ENCODE data around the gene SLC25A23. TPM values are rescaled to one million over a fixed set of nuclear protein-coding genes. Genes with fewer than 3 reads are reported as not detected.

SLC25A23 gene
- total and polyA plus RNA-seq, 9 of the 15 experiments (the other 6 are each of a cell fraction or from before 2014, with no cell fraction given), result 6.1 to 72.0 (median 26.6) TPM

DNA sequence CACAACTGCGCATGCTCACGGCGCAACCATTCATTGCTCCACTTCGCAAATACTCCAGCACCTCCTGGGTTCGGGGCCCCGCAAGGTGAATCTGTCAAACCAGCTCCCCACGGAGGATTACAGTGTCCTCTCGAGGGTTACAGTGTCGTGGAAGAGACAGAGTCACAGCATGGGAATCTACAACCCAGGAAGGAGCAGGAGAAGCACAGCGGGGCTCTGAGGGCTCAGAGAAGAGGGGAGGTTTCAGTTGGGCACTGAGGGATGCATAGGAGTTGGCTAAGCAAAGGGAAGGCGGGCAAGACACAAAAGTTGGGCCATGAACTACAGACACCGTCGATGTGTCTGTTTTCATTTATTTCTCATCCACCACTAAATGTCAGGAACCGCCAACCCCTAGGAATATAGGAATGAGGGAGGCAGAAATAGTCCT, 65.6 kb downstream of the SLC25A23 start (continued):
- TF ChIP-seq, protein P1, sequence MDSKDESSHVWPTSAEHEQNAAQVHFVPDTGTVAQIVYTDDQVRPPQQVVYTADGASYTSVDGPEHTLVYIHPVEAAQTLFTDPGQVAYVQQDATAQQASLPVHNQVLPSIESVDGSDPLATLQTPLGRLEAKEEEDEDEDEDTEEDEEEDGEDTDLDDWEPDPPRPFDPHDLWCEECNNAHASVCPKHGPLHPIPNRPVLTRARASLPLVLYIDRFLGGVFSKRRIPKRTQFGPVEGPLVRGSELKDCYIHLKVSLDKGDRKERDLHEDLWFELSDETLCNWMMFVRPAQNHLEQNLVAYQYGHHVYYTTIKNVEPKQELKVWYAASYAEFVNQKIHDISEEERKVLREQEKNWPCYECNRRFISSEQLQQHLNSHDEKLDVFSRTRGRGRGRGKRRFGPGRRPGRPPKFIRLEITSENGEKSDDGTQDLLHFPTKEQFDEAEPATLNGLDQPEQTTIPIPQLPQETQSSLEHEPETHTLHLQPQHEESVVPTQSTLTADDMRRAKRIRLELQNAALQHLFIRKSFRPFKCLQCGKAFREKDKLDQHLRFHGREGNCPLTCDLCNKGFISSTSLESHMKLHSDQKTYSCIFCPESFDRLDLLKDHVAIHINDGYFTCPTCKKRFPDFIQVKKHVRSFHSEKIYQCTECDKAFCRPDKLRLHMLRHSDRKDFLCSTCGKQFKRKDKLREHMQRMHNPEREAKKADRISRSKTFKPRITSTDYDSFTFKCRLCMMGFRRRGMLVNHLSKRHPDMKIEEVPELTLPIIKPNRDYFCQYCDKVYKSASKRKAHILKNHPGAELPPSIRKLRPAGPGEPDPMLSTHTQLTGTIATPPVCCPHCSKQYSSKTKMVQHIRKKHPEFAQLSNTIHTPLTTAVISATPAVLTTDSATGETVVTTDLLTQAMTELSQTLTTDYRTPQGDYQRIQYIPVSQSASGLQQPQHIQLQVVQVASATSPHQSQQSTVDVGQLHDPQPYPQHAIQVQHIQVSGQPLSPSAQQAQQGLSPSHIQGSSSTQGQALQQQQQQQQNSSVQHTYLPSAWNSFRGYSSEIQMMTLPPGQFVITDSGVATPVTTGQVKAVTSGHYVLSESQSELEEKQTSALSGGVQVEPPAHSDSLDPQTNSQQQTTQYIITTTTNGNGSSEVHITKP (IDR thresholded peaks at IDR 0.05; ENCODE audit: partially characterized antibody), result peak; percentile 3
- TF ChIP-seq ETS2 (tag; IDR thresholded peaks at IDR 0.05; ENCODE audit: borderline replicate concordance, poor library complexity, severe bottlenecking) (no peak), ZKSCAN3 (CRISPR knock-in tag; IDR thresholded peaks at IDR 0.05) (no peak), MEIS2 (IDR thresholded peaks at IDR 0.05; ENCODE audit: partially characterized antibody) (peak; percentile 17)
- TF ChIP-seq, protein P2, sequence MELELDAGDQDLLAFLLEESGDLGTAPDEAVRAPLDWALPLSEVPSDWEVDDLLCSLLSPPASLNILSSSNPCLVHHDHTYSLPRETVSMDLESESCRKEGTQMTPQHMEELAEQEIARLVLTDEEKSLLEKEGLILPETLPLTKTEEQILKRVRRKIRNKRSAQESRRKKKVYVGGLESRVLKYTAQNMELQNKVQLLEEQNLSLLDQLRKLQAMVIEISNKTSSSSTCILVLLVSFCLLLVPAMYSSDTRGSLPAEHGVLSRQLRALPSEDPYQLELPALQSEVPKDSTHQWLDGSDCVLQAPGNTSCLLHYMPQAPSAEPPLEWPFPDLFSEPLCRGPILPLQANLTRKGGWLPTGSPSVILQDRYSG (tag; conservative IDR thresholded peaks at IDR 0.05; ENCODE audit: low read depth), result no peak
- TF ChIP-seq, protein P3, sequence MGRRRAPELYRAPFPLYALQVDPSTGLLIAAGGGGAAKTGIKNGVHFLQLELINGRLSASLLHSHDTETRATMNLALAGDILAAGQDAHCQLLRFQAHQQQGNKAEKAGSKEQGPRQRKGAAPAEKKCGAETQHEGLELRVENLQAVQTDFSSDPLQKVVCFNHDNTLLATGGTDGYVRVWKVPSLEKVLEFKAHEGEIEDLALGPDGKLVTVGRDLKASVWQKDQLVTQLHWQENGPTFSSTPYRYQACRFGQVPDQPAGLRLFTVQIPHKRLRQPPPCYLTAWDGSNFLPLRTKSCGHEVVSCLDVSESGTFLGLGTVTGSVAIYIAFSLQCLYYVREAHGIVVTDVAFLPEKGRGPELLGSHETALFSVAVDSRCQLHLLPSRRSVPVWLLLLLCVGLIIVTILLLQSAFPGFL (CRISPR knock-in tag; IDR thresholded peaks at IDR 0.05), result 0 out of 2 replicates have a peak, but pooled peaks have one; percentile 1
- TF ChIP-seq, protein P4, sequence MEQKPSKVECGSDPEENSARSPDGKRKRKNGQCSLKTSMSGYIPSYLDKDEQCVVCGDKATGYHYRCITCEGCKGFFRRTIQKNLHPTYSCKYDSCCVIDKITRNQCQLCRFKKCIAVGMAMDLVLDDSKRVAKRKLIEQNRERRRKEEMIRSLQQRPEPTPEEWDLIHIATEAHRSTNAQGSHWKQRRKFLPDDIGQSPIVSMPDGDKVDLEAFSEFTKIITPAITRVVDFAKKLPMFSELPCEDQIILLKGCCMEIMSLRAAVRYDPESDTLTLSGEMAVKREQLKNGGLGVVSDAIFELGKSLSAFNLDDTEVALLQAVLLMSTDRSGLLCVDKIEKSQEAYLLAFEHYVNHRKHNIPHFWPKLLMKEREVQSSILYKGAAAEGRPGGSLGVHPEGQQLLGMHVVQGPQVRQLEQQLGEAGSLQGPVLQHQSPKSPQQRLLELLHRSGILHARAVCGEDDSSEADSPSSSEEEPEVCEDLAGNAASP (IDR thresholded peaks at IDR 0.05), result no peak

All from K562 (cell line).